Activated CD4-positive, alpha-beta T cell treated with anti-CD3 and anti-CD28 coated beads, Interleukin-2, amount 50 U/mL, for 24 hours (primary cell): ENCODE results near the gene MTCP1.

ENCODE experiments used
- DNase-seq, 2 donors: peaks; one replicate each; pipeline ENCODE4 v3.0.0-alpha.2; 2020; ENCODE audit warnings: low read depth in 1 of 2, low spot score in 1 of 2

Gene MTCP1

GRCh38 chrX:155054255-155054654 lies 16.7 kb downstream of the MTCP1 start:
- DNase-seq = no peak

- no peak for DNase-seq
Observed at GRCh38 chrX:155053656-155054055, 17.3 kb downstream of the MTCP1 start.

DNA sequence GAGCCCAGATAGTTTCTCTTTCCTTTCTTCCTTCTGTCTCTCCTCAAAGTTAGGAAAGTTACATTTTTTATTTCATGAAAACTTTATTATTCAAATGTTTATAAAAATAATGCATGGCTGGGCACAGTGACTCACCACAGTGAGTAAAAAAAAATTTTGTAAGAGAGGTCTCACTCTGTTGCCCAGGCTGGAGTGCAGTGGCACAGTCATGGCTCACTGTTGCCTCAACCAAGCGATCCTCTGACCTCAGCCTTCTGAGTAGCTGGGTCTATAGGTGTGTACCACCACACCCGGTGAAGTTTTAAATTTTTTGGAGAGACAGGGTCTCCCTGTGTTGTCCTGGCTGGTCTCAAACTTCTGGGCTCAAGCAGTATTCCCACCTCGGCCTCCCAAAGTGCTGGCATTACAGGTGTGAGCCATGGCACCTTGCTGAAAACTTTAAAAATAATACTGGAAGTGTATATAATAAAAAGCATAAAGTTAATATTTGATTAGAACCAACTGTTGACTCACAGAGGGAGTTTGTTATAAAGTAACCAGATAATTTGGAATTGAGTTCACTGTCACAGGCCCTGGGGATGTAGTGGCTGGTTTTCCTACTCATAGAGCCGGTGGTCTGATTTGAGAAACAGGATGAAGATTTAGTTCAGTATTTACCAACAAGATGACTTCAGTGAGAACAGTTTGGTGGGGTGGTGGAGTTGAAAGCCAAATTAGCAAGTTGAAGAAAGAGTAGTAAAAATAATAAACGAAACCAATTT lies 18.0 kb downstream of the MTCP1 start:
- DNase-seq = no peak

DNA sequence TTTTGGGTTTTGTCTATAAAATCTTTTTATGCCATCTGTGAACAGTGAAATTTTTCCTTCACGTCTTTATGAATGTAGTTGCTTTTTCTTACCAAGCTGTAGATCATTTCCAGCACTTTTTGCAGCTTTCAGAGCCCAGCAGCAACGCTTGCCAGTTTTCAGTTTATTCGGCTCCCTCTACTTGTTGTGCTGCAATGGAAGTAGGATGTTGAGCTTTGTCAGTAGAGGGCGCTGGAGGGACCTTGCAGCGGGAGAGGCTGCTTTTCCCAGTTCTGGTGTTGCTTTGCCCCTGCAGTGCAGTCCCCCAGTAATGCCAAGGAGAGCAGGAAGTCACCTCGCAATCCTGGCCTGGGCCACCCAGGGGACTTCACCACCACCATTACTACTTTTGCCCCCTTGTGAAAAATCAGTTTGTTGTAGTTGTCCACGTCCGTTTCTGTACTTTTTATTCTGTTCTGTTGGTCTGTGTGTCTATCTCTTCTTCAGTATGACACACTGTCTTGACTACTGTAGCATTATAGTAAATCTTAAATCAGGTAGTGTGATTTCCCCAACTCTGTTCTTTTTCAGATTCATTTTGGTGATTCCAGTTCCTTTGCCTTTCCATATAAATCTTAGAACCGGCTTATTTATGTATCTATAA lies 21.8 kb downstream of the MTCP1 start:
- DNase-seq = no peak

GRCh38 chrX:155046811-155047528 lies 24.0 kb downstream of the MTCP1 start:
- DNase-seq = no peak

- DNase-seq = no peak
Observed at GRCh38 chrX:155046129-155046810, 24.7 kb downstream of the MTCP1 start.

DNA sequence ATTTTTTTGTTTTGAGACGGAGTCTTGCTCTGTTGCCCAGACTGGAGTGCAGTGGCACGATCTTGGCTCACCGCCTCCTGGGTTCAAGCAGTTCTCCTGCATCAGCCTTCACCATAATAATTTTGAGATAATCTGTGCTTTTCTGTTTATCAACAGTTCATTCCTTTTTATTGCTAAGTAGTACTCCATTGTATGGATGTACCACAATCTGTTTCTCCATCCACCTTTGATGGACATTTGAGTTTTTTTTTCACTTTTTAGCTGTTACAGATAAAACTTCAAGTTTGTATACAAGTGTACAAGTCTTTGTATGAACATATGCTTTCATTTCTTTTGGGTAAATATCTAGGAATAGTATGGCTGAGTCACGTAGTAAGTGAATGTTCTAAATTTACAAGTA lies 35.2 kb downstream of the MTCP1 start:
- DNase-seq = no peak

- no peak for DNase-seq
Observed at GRCh38 chrX:155031657-155032056, 39.3 kb downstream of the MTCP1 start.

GRCh38 chrX:155028877-155029291 lies 42.1 kb downstream of the MTCP1 start:
- DNase-seq = no peak

GRCh38 chrX:155028129-155028528 lies 42.8 kb downstream of the MTCP1 start:
- no peak for DNase-seq

GRCh38 chrX:155027509-155028066 lies 43.3 kb downstream of the MTCP1 start:
- DNase-seq = peak in 1 of 2 donors; percentile 16

GRCh38 chrX:155026727-155027508 lies 44.0 kb downstream of the MTCP1 start, which contains the start of gene FUNDC2:
Gene FUNDC2, plus strand, starts transcription at chrX:155026844. Its CDS starts 95 bp downstream, at chrX:155026939.
- DNase-seq = peak; percentile 70 to 88

- no peak for DNase-seq
Observed at GRCh38 chrX:155026420-155026726, 44.6 kb downstream of the MTCP1 start.

DNA sequence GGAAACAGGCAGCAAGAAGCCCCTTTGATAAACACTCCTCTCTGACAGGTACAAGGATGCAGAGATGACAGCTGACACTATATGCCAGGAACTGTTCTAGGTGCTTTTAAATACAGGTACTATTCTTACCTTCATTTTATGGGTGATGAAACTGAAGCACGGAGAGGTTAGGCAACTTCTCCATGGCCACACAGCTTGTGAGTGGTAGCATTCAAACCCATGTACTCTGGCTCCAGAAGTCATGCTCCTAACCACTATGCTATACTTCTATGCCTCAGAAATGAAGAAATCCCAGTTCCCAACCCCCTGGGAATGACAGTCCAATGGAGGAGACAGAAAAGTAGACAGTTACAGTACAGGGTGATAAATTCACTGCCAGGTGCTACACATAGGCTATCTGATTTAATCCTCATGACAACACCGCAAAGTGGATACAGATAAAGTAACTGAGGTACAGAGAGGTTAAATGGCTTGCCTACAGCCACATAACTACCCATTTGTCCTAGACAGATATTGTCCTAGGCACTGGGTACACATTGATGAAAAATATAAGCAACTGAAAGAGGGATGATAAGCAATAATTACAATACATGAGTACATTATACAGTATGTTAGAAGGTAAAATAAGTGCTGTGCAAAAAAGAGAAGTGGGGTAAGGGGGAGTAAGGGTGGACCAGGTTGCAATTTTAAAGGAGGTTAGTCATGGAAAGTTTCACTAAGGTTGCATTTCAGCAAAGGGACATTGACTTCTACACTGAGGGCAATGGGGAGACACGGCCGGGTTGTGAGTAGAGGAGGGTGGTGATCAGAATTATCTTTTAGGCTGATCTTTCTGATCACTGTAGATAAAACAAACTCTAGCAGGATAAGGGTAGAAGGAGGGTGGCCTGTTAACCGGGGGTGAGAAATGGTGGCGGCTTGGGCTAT lies 46.8 kb downstream of the MTCP1 start:
- DNase-seq = no peak

DNA sequence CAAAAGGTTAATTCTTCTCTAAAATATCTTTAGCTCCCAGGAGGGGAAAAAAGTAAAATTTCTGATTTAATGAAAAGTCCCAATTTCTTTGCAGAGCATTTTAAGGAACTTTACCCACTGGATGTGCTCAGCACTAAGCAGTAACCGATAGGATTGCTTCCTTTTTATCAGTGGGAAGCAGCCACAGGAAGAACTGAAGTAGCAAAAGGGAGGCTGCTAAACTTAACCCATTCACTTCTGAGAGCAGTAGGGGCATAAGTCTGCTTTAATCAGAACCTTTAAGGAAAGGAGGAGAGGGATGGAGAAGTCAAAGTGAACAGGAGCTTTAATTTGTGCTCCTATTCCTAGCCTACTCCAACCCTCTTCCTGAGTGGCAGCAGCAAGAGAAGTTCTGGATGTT lies 48.4 kb downstream of the MTCP1 start, which contains the start of gene F8:
Gene F8, minus strand, starts transcription at position 139 of the 400 bp plus-strand sequence. CDS start 171 bp downstream, outside the sequence.
- DNase-seq = no peak

DNA sequence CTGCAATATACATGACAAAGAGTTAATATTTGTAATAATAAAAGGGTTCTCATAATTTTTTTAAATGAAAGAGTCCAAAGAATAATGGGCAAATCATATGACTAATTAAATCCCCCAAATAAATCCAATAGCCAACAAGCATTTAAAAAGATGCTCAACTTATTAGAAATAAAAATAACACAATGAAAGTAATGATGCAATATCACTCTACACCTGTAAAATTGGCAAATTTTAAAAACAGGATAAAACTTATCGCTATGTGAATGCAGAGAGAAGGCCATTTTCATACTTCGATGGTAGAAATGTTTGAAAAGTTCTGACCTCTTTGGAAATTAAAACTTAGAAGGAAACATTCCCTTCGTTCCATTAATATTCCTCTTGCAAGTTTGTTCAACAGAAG lies 50.3 kb downstream of the MTCP1 start:
- no peak for DNase-seq
